Pulmonary artery endothelial cell (primary cell): ENCODE measurements around the gene AMPD3. TPM values are rescaled to one million over a fixed set of nuclear protein-coding genes. Genes with fewer than 3 reads are reported as not detected.
"Not testable (repeated sequence)": the region's sequence is repeated elsewhere in the genome, so short reads cannot be mapped to it uniquely, and the experiment has no call there.

ENCODE experiments used
- DNase-seq: peaks from one replicate; pipeline ENCODE4 v3.0.0-alpha.2; 2011; ENCODE audit warnings: low read depth, low spot score
- total RNA-seq: library from RNA; depleted of rRNA; stranded (reverse); fragments of >200 nt; gene quantifications from 2 replicates; pipeline ENCODE4 v1.2.3, GENCODE V29; 2014

AMPD3 gene
- total RNA-seq, 1 donor from 2014 or later, result 0.66 TPM

DNA sequence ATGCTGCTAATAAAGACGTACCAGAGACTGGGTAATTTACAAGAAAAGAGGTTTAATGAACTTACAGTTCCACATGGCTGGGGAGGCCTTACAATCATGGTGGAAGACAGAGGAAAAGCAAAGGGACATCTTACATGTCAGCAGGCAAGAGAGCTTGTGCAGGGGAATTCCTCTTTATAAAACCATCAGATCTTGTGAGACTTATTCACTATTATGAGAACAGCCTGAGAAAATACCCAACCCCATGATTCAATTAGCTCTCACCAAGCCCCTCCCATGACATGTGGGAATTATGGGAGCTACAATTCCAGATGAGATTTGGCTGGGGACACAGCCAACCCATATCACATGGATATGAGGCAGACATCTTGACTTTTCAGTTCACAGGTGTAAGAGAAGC is 18.4 kb upstream of the AMPD3 start:
- DNase-seq, result not testable (repeated sequence)

DNA sequence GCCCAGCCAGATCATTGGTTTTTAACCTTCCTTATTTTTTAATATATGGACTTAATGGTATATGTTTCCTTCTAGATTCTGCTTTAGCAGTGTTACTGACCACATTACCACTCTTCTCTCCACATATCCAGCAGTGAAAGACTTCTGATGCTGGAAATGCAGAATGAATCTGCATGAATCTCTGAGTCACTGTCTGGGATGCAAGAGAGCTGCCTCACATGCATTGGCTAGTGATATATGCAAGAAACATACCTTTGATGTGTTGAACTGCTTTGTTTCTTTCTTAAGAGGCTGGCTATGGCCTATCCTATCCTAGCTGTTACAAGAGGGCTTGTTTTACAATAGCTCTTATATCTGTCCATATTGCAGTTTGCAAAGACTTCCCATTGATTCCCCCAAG is 16.6 kb upstream of the AMPD3 start:
- DNase-seq, result no peak

DNA sequence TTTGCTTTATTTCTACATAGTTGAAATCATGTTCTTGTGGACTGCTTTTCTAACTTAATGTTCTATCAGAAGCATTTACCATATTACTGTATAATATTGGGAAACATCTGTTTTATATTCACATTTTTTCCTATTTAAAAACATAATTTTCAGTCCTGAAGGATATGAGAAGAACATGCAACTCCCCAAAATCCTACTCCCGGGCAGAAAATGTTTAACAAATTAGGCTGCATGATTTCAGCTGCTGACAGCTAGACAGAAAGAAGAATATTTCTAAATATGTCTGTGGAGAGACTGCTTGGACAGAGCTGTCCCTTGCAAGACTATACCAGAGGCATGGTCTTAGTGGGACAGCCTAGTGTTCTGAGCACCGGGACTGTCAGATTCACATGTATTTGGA is 15.7 kb upstream of the AMPD3 start:
- no peak for DNase-seq

DNA sequence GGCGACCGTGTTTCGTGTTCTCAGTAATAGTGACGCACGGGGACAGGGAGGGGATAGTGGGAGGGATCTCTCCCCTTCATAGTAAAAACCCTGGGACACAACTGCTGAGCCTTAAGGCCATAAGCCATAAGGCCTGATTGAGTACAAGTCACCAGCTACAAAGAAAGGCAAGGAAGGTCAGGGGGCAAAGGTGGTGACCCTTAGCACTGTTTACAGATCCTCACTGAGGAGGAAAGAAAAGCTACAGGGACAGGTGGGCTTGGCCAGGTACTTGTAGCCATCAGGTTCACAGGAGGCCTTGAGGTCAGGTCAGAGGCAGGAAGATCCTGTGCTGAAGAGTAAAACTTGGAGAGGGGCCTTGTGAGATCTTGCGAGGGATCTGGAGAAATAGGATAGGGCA is 15.1 kb upstream of the AMPD3 start:
- DNase-seq, result no peak

DNA sequence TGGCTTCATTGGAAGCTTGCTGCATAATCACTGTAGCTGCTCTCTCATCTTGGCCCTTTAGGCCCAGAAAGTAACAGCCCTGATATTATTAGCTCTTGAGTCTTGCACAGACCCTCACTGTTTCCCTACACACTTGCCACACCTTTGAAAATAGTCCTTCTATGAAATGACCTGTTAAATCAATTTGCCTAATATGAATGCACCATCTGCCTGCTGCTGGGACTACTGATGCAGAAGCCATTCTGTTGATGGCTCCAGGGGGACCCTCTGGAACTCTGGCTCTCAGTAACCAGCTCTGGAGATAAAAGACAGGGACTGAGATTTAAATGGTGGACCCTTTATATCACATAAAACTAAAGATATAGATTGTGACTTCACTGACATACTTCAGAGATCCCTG is 14.7 kb upstream of the AMPD3 start:
- no peak for DNase-seq

DNA sequence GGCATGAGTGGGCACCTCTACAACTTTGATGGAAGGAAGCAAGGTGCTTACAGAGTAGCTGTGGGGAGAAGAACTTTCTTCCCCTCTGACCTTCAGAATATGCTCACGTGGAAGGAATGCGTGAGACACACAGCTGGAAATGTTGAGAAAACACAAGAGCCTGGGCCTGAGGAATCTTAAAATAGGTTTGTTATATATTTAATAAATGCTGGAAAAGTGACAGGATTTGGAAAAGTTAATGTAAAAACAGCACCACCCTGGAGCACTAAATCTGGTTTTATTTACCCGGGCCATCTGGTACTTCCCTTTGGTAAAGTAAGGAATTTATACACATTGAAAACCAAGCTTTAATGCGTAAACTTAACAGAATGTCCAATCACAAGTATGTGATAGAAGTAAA is 14.0 kb upstream of the AMPD3 start:
- no peak for DNase-seq

DNA sequence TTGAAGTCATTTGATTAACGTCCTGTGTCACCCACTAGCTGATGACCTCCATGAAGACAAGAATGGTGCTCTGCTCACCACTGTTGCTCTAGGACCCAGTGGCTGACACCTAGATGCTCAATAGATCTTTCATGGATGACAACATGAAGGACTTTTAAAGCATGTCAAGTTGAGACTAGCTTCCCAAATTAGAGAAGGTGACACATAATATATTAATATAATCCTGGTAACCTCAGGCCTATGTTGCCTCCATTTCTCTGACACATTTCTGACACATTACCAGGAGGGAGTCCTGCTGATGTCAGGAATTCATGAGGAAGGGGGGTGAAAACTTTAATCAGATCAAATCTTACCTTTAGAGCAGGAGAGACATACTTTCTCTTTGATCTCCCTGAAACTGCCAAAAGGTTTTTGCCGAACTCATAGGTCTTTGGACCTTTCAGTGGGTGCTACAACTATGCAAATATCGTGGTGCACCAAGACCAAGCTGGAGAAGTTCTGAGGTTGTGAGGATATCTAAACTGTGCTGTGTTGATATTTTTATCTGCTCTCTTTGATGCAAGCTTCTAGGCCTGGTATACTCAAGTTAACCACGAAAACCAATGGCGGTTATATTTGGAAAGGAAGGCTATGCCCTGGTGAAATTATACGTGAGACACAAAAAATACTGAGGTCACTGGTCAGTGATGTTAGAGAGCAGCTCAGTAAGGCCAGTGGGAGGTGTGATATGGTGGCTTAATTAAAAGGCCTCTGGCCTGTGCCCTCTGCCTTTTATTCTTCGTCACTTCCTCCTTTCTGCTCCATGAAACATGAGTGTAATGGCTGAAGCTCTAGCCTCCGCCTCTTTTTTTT is 13.2 kb upstream of the AMPD3 start:
- no peak for DNase-seq

DNA sequence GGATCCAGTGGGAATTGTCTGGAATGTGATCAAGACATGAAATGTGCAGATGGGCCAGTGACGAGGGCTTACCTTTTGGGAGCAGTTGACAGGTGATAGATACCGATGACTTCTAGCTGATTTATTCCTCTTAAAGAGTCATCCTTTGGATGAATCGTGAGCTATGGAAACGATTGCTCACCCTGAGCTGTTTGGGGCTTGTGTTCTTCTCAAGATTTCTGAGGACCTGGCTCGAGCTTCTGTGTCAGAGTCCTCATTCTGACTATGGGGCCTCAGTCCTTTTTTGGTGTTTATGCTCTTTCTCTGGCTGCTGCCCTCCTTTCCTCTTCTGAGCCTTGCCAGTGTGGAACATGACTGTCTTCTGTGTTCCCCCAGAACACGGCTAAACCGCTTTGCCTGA is 11.9 kb upstream of the AMPD3 start:
- DNase-seq, result no peak

DNA sequence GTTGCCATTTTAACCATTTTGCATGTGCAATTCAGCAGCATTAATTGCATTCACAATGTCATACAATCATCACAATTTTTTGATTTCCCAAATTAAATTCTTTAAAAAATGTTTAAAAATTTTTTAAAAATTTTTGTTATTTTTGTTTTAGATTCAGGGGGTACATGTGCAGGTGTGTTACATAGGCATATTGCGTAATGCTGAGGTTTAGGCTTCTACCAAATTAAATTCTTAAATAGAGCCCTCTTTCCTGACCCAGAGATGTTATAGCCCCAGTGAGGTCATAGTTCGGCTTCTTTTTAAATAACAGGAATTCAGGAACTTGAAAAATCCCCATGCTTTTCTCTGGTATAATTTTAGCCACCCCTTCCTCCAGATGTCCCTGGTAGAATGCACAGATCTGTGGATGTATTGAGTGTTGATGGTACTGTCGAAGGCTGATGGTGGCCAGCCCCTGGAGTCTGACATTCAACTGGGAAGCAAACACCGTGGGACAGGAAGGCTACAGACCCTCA is 11.3 kb upstream of the AMPD3 start:
- no peak for DNase-seq

DNA sequence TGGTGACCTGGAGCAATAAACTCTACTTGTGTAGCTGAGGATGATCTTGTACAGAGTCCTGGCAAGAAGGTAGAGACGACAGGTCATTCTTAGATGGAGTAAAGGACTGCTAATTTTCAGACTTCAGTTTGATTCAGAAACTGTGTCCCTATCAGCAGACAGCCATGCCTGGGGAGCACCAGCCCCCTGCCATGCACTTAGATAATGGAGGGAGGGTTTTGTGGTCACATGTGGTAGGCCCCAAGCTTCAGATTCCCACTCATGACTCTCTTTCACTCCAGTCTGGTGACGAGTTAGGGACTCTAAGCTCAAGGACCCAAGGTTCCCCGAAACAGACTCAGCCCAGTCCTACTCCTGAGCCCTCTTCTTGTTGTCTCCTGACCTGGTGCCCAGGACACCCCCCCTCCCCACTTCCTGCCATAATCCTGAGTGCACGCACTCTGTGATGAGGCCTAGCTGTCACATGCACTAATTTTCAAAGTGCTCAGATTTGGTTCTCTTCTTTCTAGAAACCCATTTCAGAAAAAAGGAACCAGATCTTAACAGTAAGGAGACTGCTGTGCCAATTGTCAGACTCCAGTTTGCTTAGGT is 10.2 kb upstream of the AMPD3 start:
- no peak for DNase-seq

DNA sequence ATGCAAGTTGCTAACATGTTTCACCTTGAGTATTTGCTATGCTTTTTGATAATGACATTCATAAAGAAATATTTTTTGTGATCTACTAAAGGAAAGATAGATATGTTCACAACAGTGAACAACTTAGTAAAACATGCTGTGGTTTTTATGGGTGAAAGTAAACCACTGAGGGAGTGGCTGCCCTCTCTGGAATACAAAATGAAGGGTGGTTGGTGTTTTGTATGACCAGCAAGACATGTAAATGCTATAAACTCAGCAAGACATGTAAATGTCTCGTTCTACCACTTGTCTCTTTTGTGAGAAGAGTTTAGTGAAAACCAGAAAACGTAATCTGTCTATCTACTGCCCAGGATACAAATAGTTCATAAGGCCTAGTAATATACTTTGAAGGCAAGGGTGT is 7.6 kb upstream of the AMPD3 start:
- DNase-seq, result no peak

DNA sequence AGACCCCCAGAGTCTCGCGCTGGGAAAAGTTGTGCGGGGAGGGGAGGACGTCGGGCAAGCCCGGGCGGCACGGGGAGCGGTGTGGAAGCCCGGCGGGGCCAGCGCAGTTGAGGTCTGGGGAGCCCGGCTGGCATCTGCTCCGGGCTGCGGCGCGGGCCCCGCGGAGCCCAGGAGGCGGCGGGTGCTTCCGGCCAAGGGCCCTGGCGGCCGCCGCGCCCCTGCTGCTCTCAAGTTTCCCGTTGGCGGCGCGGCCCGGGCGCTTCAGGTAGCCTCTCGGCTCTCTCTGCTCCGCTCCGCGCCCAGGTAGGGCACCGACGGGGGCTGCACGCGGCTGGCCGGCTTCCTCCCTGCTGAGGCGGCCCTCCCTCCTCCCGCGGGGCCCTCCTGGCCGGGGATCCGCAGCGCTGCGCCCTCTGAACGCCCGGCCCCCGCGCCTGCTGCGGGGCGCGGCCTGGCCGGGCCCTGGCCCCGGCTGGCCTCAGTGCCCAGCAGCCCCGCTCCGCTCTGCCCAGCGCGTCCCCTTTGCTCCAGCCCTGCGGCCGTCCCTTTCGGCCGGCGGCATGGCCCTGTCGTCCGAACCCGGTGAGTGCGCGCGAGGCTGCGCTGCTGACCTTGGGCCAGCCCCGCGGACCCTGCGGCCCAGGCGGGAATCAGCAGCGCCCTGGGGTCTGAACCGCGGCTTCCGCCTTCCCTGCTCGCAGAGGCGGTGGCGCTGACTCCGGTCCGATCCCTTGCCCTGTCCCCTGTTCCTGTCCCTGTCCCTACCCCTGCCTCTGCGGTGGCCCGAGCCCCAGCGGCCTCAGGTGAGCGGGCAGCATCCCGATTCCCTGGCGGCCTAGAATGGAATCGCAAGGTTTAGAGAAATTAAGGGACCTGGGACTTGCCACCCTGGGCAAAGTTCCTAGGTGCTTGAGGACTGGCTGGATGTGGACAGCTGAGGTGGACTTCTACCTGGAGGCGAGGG is 4.3 kb upstream of the AMPD3 start:
- DNase-seq, result no peak

DNA sequence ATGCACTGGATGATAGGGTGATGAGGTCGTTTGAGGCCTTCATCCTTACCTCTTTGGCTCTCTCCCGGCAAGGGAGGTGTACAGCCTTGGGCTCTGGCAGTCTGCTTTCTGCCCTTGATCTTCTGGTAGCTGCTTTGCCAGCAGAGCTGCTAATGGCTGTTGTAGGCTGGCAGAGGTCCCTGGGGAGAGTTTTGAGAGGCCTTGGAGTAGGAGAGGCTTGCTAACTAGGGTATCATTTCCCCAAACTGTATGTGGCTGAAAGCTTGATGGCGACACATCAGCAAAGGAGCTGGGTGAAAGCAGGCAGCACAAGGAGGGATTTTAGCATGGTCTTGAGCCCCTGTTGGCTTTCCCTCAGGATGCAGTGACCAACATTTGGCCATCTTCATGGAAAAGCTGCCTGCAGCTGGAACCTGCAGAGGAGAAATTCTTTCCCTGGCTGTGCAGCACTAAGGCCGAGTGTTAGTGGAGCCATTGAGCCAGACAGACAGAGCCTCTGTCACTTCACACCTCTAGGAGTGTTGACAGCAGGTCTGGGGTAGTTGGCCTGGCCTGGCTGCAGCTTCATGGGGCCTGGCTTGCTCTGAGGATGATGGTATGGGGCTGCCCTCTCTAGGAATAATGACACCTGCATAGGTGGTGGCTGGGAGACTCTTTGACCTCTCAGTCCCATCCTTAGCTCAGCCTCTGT is 3.5 kb upstream of the AMPD3 start:
- no peak for DNase-seq

DNA sequence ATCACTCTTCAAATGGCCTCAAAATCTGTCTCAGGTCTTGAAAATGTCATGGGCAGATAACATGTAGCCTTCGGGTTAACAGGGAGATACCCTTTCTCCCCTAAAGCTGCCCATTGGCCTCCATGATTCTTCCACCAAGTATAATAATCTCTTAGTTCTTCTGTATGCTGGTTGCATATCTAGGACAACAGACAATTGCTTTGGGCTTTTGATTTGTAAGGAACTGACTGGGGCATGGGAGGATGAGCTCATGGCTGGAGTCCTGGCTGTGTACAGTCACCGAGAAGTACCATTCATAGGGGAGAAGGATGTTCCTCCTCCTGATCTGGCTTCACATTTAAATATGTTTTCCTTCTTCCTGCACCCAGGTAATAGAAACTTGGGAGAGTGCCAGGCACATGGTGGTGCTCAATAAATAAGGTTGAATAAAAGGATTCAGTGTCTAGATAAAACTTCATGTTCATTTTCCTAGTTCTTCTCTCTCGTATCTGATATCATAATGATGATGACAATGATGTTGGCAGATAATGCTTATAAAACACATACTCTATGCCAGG is 2.8 kb upstream of the AMPD3 start:
- DNase-seq, result no peak

DNA sequence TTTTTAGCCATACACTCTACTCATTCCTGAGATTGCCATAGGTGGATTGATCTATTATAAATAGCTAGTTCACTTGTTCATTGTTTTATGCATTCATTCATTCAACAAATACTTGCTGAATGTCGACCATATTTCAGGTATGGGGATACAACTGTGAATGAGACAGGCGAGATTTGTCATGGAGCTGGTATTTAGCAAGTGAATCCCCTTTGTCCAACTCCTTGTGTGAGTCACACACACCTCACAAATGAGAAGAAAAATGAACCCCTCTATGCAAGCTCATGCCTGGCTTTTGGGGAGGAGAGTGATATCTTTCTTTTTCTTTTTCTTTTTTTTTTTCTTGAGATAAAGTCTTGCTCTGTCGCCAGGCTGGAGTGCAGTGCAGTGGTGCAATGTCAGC is 1.8 kb upstream of the AMPD3 start:
- no peak for DNase-seq

DNA sequence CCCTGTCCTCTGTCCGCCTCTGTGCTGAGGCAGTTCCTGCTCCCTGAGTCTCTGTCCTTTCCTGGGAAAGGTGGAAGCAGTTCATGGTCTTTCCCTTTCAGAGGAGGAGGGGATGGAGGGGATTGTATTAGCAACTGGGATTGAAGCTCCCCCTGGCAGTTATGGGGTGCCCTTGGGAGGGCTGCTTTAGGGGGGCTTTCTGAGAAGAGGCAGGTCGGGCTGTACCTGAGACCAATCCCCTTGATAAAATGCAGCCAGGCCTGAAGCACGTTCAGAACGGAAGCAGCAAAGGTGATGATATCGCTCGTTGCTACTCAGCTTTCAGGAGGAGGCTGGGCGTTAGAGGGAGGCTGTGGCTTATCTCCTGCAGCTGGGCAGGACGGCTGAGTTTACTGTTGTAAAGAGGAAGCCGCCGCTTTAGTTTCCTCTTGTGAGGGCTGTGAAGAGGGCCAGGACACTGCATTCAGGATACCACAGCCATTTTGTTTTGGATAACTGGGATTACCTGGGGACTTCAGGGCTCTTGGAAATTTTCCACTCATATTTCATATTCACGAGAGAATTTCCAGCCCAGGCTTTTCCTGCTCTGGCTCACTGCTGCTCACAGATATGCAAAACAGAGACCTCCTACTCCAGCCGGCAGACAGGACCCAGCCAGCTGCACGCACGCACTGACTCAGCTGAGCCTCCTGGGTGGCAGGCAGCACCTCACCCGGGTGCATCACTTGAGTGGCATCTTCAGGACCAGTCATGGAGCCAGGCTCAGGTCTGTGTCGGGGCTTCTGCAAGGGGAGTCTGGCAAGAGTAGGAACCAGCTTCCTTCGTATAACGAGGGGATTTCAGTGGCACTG is 798 bp downstream of the AMPD3 start:
- DNase-seq, result no peak

DNA sequence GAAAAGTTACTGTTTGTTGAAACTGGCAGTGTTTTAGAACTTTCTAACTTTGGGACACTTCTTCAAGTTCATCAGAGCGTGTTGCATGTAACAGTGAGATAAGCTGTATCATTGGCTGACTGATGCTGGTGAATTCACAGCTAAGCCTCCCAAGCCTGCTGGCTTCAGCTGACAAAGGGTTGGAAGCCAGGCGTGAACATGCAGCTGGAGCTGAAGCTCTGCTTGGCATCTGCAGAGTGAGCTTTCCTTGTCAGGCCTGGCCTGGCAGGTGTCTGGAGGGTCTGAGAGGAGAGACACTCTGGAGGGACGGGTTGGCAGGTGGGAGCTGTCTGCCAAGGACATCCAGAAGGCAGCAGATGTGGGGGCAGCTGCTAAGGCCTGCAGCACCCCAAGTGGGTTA is 1.5 kb downstream of the AMPD3 start:
- no peak for DNase-seq

DNA sequence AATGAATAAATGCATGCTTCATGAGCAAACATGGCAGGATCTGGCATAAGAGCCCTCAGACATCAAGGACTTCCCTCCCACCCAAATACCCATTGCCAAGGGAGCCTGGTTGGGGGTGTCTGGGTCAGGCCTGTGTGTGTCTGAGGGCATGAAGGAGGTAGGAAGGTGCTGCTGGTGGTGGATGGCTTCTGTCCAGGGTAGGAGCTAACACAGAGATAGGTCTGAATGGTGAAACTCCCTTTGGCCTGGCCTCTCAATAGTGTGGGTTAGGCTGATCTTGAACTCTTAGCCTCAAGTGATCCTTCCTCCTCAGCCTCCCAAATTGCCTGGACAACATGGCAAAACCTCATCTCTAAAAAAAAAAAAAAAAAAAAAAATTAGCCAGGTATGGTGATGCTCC is 2.8 kb downstream of the AMPD3 start:
- DNase-seq, result no peak

DNA sequence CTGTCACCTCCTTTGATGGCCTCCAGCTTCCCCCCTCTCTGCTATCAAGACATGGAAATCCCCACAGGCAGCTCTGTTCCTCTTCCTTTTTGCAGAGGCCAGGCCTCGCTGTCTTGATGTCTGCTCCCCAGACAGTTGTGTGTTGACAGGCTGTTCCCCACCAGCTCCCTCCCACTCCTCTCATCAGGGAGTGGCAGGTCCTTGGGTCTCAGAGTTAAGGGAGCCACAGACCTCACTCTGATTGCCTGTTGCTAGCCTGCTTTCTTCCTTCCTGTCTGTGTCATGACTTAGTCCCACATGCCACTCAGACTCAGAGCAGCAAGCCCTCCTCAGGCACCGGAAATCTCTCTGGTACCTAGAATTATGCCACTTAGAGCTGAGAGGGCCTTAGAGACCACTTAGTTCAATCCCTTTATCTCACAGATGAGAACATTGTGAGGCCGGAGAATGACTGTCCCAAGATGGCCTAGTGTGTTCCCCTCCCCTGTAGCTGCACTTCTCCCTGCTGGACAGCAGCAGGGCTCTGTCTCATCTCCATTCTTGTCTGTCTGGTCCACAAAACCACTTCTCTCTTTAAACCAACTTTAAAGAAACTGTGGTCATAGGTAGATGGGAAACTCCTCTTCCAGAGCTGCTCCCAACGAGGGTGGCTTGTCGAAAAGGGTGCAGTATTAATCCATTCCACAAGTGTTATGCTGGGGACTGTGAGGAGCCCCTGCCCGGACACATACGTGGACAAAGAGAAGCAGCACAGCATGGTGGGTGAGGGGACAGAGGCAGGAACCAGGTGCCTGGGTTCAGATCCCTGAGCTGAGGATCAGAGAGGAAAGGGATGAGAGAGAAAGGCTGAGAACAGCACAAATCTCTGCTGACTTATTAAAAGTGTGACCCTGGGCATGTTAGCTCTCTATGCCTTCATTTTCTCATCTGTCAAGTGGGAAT is 4.2 kb downstream of the AMPD3 start:
- DNase-seq, result no peak
